ENCODE measurements around the gene THAP12. TPM values are rescaled to one million over a fixed set of nuclear protein-coding genes. Genes with fewer than 3 reads are reported as not detected.
"Not testable (repeated sequence)": the region's sequence is repeated elsewhere in the genome, so short reads cannot be mapped to it uniquely, and the experiment has no call there.

THAP12 gene
- total RNA-seq, 2 donors from 2014 or later: 39.6 to 46.2 TPM

DNA sequence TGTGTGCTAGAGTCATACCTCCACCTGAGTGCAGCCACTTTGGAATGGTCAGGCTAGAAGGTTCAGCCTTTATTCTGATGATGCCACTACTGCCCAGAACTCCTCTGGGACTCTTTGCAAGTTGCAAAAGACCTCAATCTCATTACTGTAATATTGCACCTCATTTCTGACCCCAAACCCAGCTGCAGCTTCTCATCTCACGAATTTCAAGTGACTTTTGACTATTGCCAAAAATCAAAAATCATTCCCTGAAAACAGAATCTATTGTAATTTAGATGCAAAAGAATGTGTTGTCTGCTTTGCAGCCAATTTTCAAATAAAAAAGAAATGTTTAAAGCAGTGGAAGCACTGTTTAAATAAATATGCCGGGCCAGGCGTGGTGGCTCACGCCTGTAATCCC lies 25.4 kb upstream of the THAP12 start:
- Histone ChIP-seq H3K27ac (ENCODE audit: low read depth, low read length) (no peak overlapping the region), H3K36me3 (ENCODE audit: control insufficient read depth, insufficient read depth, low read length) (no peaks in the 10 kb centered on the region), H3K4me3 (ENCODE audit: low read length) (no peak overlapping the region), H3K9ac (ENCODE audit: extremely low read depth, low read length, poor library complexity, severe bottlenecking) (no peak overlapping the region), H3K4me1 (ENCODE audit: control insufficient read depth, insufficient read depth, low read length) (peaks cover 8% of the 10 kb centered on the region), H3K27me3 (ENCODE audit: control insufficient read depth, insufficient read depth, low read length, poor library complexity, severe bottlenecking) (no peaks in the 10 kb centered on the region), H3K9me3 (ENCODE audit: control insufficient read depth, low read length) (no peaks in the 10 kb centered on the region)
- Mint-ChIP-seq H3K9me3 (no peaks in the 10 kb centered on the region), H3K36me3 (ENCODE audit: low read depth) (no peaks in the 10 kb centered on the region), H3K27ac (no peak overlapping the region), H3K4me1 (peaks cover 11% of the 10 kb centered on the region), H3K27me3 (ENCODE audit: insufficient read depth) (peaks cover 9% of the 10 kb centered on the region), H3K4me3 (no peak overlapping the region)
- TF ChIP-seq, protein P1, sequence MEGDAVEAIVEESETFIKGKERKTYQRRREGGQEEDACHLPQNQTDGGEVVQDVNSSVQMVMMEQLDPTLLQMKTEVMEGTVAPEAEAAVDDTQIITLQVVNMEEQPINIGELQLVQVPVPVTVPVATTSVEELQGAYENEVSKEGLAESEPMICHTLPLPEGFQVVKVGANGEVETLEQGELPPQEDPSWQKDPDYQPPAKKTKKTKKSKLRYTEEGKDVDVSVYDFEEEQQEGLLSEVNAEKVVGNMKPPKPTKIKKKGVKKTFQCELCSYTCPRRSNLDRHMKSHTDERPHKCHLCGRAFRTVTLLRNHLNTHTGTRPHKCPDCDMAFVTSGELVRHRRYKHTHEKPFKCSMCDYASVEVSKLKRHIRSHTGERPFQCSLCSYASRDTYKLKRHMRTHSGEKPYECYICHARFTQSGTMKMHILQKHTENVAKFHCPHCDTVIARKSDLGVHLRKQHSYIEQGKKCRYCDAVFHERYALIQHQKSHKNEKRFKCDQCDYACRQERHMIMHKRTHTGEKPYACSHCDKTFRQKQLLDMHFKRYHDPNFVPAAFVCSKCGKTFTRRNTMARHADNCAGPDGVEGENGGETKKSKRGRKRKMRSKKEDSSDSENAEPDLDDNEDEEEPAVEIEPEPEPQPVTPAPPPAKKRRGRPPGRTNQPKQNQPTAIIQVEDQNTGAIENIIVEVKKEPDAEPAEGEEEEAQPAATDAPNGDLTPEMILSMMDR (conservative IDR thresholded peaks at IDR 0.05): no peak
- no peak for DNase-seq
- 91 to 92% methylated on average over 3 to 4 of the region's 4 CpGs for WGBS, 2 experiments (ENCODE audit: insufficient coverage in 1 of 2, insufficient read length in 1 of 2)

DNA sequence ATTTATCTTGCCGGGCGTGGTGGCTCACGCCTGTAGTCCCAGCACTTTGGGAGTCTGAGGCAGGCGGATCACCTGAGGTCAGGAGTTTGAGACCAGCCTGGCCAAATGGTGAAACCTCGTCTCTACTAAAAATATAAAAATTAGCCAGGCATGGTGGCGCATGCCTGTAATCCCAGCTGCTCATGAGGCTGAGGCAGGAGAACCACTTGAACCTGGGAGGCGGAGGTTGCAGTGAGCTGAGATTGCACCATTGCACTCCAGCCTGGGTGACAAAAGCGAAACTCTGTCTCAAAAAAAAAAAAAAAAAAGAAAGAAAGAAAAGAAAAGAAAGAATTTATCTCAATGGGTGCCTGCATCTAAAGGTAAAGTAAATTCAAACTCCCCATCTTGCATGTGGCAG lies 20.6 kb upstream of the THAP12 start:
- DNase-seq; H3K36me3 Mint-ChIP-seq (ENCODE audit: low read depth); H3K27ac Mint-ChIP-seq; H3K27ac ChIP-seq (ENCODE audit: low read depth, low read length); H3K27me3 ChIP-seq (ENCODE audit: control insufficient read depth, insufficient read depth, low read length, poor library complexity, severe bottlenecking); H3K4me1 Mint-ChIP-seq; H3K9ac ChIP-seq (ENCODE audit: extremely low read depth, low read length, poor library complexity, severe bottlenecking); H3K9me3 Mint-ChIP-seq; H3K4me3 ChIP-seq (ENCODE audit: low read length); H3K4me1 ChIP-seq (ENCODE audit: control insufficient read depth, insufficient read depth, low read length); H3K9me3 ChIP-seq (ENCODE audit: control insufficient read depth, low read length); H3K27me3 Mint-ChIP-seq (ENCODE audit: insufficient read depth); H3K36me3 ChIP-seq (ENCODE audit: control insufficient read depth, insufficient read depth, low read length); H3K4me3 Mint-ChIP-seq: not testable (repeated sequence)
- 91 to 100% methylated on average over 4 to 7 of the region's 8 CpGs for WGBS, 2 experiments (ENCODE audit: insufficient coverage in 1 of 2, insufficient read length in 1 of 2)

DNA sequence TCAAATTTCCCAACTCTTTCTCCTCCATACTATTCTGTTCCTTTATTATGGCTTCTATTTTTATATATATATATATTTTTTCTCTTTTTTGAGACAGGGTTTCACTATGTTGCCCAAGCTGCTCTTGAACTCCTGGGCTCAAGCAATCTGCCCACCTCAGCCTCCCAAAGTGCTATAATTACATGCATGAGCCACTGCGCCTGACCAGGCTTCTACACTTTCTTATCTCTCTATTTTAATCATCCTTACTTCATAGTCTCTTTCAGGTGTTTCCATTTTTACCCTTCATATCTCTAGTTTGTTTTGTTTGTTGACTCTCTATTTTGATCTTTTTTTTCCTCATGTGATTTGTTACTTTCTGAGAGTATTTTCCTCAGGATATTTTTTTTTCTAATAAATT lies 20.0 kb upstream of the THAP12 start:
- Histone ChIP-seq H3K4me1 (ENCODE audit: control insufficient read depth, insufficient read depth, low read length) (no peaks in the 10 kb centered on the region), H3K9ac (ENCODE audit: extremely low read depth, low read length, poor library complexity, severe bottlenecking) (no peak overlapping the region), H3K36me3 (ENCODE audit: control insufficient read depth, insufficient read depth, low read length) (no peaks in the 10 kb centered on the region), H3K4me3 (ENCODE audit: low read length) (no peak overlapping the region), H3K27ac (ENCODE audit: low read depth, low read length) (no peak overlapping the region), H3K9me3 (ENCODE audit: control insufficient read depth, low read length) (no peaks in the 10 kb centered on the region), H3K27me3 (ENCODE audit: control insufficient read depth, insufficient read depth, low read length, poor library complexity, severe bottlenecking) (no peaks in the 10 kb centered on the region)
- TF ChIP-seq, protein P1 (conservative IDR thresholded peaks at IDR 0.05): no peak
- H3K4me1 Mint-ChIP-seq: no peaks in the 10 kb centered on the region
- DNase-seq: peak; percentile 10
- no peaks in the 10 kb centered on the region for H3K9me3 Mint-ChIP-seq
- no peak overlapping the region for H3K27ac Mint-ChIP-seq
- no peak overlapping the region for H3K4me3 Mint-ChIP-seq
- H3K36me3 Mint-ChIP-seq (ENCODE audit: low read depth): no peaks in the 10 kb centered on the region
- no peaks in the 10 kb centered on the region for H3K27me3 Mint-ChIP-seq (ENCODE audit: insufficient read depth)
- WGBS, 2 experiments (ENCODE audit: insufficient coverage in 1 of 2, insufficient read length in 1 of 2): 95 to 100% methylated on average over 1 of the region's 1 CpG

DNA sequence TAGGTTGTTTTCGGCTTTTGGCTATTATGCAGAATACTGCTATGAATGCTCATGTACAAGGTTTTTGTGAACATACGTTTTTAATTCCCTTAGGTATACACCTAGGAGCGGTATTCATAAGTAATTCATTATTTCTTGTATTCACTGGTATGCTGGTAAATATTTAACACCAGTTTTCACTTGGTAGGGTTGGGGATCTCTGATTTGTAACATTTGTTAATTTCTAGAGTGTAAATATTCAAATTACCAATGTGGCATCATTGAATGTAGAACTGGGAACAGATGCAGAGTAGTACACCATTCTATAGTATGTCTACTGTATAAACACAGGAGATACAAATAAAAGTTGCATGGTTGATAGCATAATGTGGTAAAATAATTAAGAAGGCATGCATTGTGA lies 16.5 kb upstream of the THAP12 start:
- WGBS, 2 experiments (ENCODE audit: insufficient coverage in 1 of 2, insufficient read length in 1 of 2): 93% methylated on average over 3 of the region's 3 CpGs; no CpG with 5 or more reads in 1 of the 2 experiments
- no peak for DNase-seq
- Mint-ChIP-seq H3K4me1 (no peaks in the 10 kb centered on the region), H3K27ac (no peak overlapping the region), H3K4me3 (no peak overlapping the region), H3K36me3 (ENCODE audit: low read depth) (no peaks in the 10 kb centered on the region), H3K27me3 (ENCODE audit: insufficient read depth) (peaks cover 2% of the 10 kb centered on the region), H3K9me3 (no peaks in the 10 kb centered on the region)
- TF ChIP-seq, protein P1 (conservative IDR thresholded peaks at IDR 0.05): no peak
- no peaks in the 10 kb centered on the region for H3K4me1 ChIP-seq (ENCODE audit: control insufficient read depth, insufficient read depth, low read length)
- H3K9me3 ChIP-seq (ENCODE audit: control insufficient read depth, low read length): no peaks in the 10 kb centered on the region
- H3K4me3 ChIP-seq (ENCODE audit: low read length): no peak overlapping the region
- no peaks in the 10 kb centered on the region for H3K27me3 ChIP-seq (ENCODE audit: control insufficient read depth, insufficient read depth, low read length, poor library complexity, severe bottlenecking)
- H3K9ac ChIP-seq (ENCODE audit: extremely low read depth, low read length, poor library complexity, severe bottlenecking): no peak overlapping the region
- H3K36me3 ChIP-seq (ENCODE audit: control insufficient read depth, insufficient read depth, low read length): no peaks in the 10 kb centered on the region
- H3K27ac ChIP-seq (ENCODE audit: low read depth, low read length): no peak overlapping the region

Measured in endodermal cell (in vitro differentiated cells).